Measurements from ENCODE around the gene SLC7A9.

- TF ChIP-seq RAD21 (IDR thresholded peaks at IDR 0.05) (no peak), RXRA (IDR thresholded peaks at IDR 0.05) (no peak), SP1 (IDR thresholded peaks at IDR 0.05) (no peak), MAX (IDR thresholded peaks at IDR 0.05) (no peak)
- TF ChIP-seq, protein P1, sequence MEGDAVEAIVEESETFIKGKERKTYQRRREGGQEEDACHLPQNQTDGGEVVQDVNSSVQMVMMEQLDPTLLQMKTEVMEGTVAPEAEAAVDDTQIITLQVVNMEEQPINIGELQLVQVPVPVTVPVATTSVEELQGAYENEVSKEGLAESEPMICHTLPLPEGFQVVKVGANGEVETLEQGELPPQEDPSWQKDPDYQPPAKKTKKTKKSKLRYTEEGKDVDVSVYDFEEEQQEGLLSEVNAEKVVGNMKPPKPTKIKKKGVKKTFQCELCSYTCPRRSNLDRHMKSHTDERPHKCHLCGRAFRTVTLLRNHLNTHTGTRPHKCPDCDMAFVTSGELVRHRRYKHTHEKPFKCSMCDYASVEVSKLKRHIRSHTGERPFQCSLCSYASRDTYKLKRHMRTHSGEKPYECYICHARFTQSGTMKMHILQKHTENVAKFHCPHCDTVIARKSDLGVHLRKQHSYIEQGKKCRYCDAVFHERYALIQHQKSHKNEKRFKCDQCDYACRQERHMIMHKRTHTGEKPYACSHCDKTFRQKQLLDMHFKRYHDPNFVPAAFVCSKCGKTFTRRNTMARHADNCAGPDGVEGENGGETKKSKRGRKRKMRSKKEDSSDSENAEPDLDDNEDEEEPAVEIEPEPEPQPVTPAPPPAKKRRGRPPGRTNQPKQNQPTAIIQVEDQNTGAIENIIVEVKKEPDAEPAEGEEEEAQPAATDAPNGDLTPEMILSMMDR (IDR thresholded peaks at IDR 0.05; ENCODE audit: low read depth, low read length, missing input control), result no peak
These were observed 21.3 kb upstream of the SLC7A9 start for GRCh38 chr19:32890841-32891240.

Data from liver (tissue), 3 donors.